Lung (tissue), 12 donors: ENCODE data around the gene MLH3. TPM values are rescaled to one million over a fixed set of nuclear protein-coding genes. Genes with fewer than 3 reads are reported as not detected.

Experiments used
- ATAC-seq: fragments of 200-7000 bp; cut with Tn5 transposase; one replicate; pipeline ENCODE4 v1.9.1; 2020; ENCODE audit warnings: moderate number of reproducible peaks; ENCODE audit not compliant: insufficient read depth, low FRiP score
- DNase-seq, 3 donors: peaks; one replicate each; pipeline ENCODE4 v3.0.0-alpha.2; 2013 to 2017
- H3K27ac ChIP-seq, 2 donors: one replicate each; pipeline ENCODE4 v1.5.1; 2013; ENCODE audit warnings: mild to moderate bottlenecking in 2 of 2, moderate library complexity in 2 of 2, control low read depth in 1 of 2, inconsistent platforms in 1 of 2, low read depth in 1 of 2, low read length in 1 of 2
- H3K27me3 ChIP-seq, 3 donors: one replicate each; pipeline ENCODE4 v1.5.1; 2013; ENCODE audit warnings: low read length in 2 of 3; ENCODE audit not compliant: control insufficient read depth in 3 of 3, insufficient read depth in 3 of 3
- H3K36me3 ChIP-seq, 4 donors: one replicate each; pipeline ENCODE4 v1.5.1; 2013; ENCODE audit warnings: low read length in 4 of 4, mild to moderate bottlenecking in 1 of 4, moderate library complexity in 1 of 4; ENCODE audit not compliant: control insufficient read depth in 4 of 4, insufficient read depth in 4 of 4
- H3K4me1 ChIP-seq, 5 donors: one replicate each; pipeline ENCODE4 v1.5.1; 2013; ENCODE audit warnings: low read length in 5 of 5, mild to moderate bottlenecking in 2 of 5, moderate library complexity in 1 of 5; ENCODE audit not compliant: control insufficient read depth in 5 of 5, insufficient read depth in 5 of 5
- H3K4me3 ChIP-seq: one replicate; pipeline ENCODE4 v1.5.1; 2013; ENCODE audit warnings: mild to moderate bottlenecking, control low read depth, moderate library complexity
- H3K9ac ChIP-seq, 2 donors: one replicate each; pipeline ENCODE4 v1.5.1; 2013; ENCODE audit warnings: low read length in 2 of 2, control low read depth in 1 of 2; ENCODE audit not compliant: insufficient read depth in 1 of 2
- H3K9me3 ChIP-seq, 4 donors: one replicate each; pipeline ENCODE4 v1.5.1; 2013; ENCODE audit warnings: low read length in 3 of 4, mild to moderate bottlenecking in 1 of 4, moderate library complexity in 1 of 4; ENCODE audit not compliant: control insufficient read depth in 4 of 4, insufficient read depth in 3 of 4
- CTCF ChIP-seq: IDR thresholded peaks from 2 replicates; pipeline ENCODE4 v1.5.1; 2012; ENCODE audit warnings: mild to moderate bottlenecking; ENCODE audit errors: control extremely low read depth, extremely low read depth
- WGBS, 2 donors: extraction: QIAGEN DNeasy Blood & Tissue Kit; methylation state at CpG; one replicate each; pipeline ENCODE4 v1.1.7; 2013; 5-methylcytosine and 5-hydroxymethylcytosine counted together
- polyA plus RNA-seq, 2 donors: library from polyadenylated mRNA; stranded (reverse); fragments of 200-250 nt; gene quantifications; one replicate each; pipeline ENCODE4 v1.2.1, GENCODE V29; 2013
- total RNA-seq, 2 donors: library from RNA; depleted of rRNA in 1 of 2; stranded (reverse); fragments of >200 nt in 1 of 2; gene quantifications; one replicate each; pipeline ENCODE4 v1.2.1, GENCODE V29; 2014 to 2021
- donor health status: control.
- donor health status: control.
- donor health status: Bipolar disorder and iron deficiency.
- donor health status: healthy.
- donor health status: DM: yes; HTN: yes; CAD: no.

Gene MLH3
- total and polyA plus RNA-seq, 4 donors, result 10.1 to 60.6 (median 19.9) TPM

- no peak for TF ChIP-seq CTCF
- ATAC-seq, result no peak
- Histone ChIP-seq H3K4me1 (peaks cover 0 to 3% (median 0%) of the 10 kb centered on the region in 5 donors), H3K4me3 (no peak overlapping the region), H3K27me3 (no peaks in the 10 kb centered on the region), H3K9ac (no peak overlapping the region), H3K9me3 (no peaks in the 10 kb centered on the region), H3K27ac (no peak overlapping the region), H3K36me3 (no peaks in the 10 kb centered on the region)
- DNase-seq, result no peak
- WGBS, 2 donors, result 88 to 95% methylated on average over 1 of the region's 1 CpG
These were observed 62.3 kb downstream of the MLH3 start for GRCh38 chr14:74988993-74989392.

GRCh38 chr14:74988131-74988530 lies 63.1 kb downstream of the MLH3 start:
- Histone ChIP-seq H3K27ac (no peak overlapping the region), H3K4me1 (peaks cover 0 to 3% (median 0%) of the 10 kb centered on the region in 5 donors), H3K27me3 (no peaks in the 10 kb centered on the region), H3K4me3 (no peak overlapping the region), H3K9ac (no peak overlapping the region), H3K9me3 (no peaks in the 10 kb centered on the region), H3K36me3 (no peaks in the 10 kb centered on the region)
- DNase-seq, result no peak
- no peak for TF ChIP-seq CTCF
- 71 to 81% methylated on average over 4 of the region's 4 CpGs for WGBS, 2 donors
- no peak for ATAC-seq

GRCh38 chr14:74985806-74986205 lies 65.5 kb downstream of the MLH3 start:
- 93 to 94% methylated on average over 6 of the region's 6 CpGs for WGBS, 2 donors
- Histone ChIP-seq H3K9me3 (no peaks in the 10 kb centered on the region), H3K27me3 (no peaks in the 10 kb centered on the region), H3K9ac (no peak overlapping the region), H3K36me3 (no peaks in the 10 kb centered on the region), H3K27ac (no peak overlapping the region), H3K4me3 (no peak overlapping the region), H3K4me1 (peaks cover 0 to 17% (median 10%) of the 10 kb centered on the region in 5 donors)
- no peak for TF ChIP-seq CTCF
- ATAC-seq (no peak), DNase-seq (no peak)

GRCh38 chr14:74985028-74985310 lies 66.3 kb downstream of the MLH3 start:
- peaks cover 0 to 26% (median 12%) of the 10 kb centered on the region in 5 donors for H3K4me1 ChIP-seq
- TF ChIP-seq CTCF, result no peak
- DNase-seq (no peak), ATAC-seq (no peak)
- no peaks in the 10 kb centered on the region for H3K27me3 ChIP-seq
- H3K27ac ChIP-seq, result no peak overlapping the region
- no peaks in the 10 kb centered on the region for H3K9me3 ChIP-seq
- WGBS, 2 donors, result 85 to 86% methylated on average over 6 to 10 of the region's 10 CpGs
- no peak overlapping the region for H3K9ac ChIP-seq
- H3K4me3 ChIP-seq, result no peak overlapping the region
- H3K36me3 ChIP-seq, result no peaks in the 10 kb centered on the region
